Measurements from ENCODE around the gene HLA-DPA1.

Gene HLA-DPA1

DNA sequence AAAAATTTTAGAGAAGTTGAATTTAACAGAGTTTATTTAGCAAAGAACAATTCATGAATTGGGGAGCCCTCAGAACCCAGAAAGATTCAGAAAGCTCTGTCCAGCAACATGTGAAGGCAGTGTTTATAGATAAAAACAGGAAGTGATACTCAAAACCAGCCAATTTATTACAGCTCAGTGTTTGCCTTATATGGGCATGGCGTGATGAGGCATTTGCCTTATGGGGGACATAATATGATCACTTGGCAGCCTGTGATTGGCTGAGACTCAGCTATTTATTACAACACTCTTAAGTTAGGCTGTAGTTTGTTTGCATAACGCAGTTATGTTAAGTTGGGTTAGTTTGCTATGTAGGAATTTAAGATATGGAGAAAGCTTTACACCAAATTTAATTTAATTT, 11.5 kb downstream of the HLA-DPA1 start:
- DNase-seq = no peak

DNA sequence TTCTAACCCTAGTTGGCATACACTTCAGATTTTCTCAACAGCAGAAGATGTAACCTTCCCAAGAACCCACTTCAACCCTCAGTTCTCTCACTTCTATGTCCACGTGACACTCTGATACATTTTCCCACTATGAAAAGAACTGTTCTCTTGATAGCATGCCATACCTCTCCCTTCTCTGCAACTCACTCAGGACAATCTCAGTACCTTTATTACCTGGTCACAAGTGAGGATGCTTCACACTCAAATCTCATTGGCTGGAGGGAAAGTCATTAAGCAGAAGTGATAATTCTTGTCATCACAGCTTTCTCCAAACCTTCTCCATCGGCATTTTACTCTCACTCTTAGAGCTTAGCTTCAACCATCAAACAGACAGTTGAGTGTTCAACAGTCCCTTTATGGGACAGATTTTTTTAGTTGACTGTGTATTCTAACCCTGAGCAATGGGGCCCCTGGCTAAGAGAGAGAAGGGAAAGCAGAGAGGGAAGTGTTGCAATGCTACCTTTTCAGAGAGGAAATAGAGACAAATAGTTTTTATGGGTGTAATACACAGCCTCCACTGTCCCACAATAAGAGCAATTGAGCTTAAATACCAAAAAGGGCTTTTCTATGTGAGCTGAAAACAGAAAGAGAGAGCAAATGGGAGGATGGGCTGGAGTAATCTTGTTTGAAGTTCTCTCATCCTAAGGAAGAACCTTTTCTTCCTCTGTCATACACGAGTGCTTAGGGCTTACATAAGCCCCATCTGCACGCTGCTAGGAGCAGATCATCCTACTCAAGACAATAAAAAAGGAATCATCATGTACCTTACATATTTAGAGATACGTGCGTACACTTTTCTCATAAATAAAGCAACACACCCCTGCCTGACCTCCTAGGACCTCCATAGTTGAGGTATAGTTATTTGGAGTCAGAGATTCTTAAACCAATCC, 16.0 kb downstream of the HLA-DPA1 start:
- DNase-seq = no peak

DNA sequence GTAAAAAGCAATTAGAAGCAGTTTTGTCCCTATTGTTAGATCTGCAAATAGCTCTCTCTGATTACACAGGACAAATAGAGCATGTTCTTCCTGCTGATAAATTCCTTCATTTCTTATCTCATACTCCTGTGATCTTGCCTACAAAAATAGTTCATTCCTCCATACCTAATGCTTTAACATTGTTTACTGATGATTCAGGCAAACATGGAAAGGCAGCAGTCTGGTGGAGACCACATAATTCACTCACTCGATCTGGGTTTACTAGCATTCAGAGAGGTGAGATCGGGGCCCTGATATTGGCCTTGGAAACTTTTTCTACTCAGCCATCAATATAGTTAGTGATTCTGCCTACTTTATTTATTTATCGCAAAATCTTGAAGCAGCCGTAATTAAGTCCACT, 20.2 kb downstream of the HLA-DPA1 start:
- no peak for DNase-seq

DNA sequence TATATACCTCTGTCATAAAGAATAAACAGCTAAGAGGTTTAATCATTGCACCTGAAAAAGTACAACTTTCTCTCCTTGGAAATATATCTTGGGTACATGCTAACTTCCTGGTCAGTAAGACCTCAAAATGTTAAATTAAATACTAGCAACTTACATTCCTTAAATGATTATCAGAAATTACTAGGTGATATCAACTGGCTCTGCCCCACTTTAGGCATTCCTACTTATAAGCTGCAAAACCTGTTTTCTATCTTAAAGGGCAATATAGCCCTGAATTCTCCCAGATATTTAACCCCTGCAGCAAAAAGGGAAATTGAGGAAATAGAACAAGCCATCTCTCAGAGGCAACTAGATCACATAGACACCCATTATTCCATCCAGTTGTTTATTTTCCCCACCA, 20.8 kb downstream of the HLA-DPA1 start:
- no peak for DNase-seq

DNA sequence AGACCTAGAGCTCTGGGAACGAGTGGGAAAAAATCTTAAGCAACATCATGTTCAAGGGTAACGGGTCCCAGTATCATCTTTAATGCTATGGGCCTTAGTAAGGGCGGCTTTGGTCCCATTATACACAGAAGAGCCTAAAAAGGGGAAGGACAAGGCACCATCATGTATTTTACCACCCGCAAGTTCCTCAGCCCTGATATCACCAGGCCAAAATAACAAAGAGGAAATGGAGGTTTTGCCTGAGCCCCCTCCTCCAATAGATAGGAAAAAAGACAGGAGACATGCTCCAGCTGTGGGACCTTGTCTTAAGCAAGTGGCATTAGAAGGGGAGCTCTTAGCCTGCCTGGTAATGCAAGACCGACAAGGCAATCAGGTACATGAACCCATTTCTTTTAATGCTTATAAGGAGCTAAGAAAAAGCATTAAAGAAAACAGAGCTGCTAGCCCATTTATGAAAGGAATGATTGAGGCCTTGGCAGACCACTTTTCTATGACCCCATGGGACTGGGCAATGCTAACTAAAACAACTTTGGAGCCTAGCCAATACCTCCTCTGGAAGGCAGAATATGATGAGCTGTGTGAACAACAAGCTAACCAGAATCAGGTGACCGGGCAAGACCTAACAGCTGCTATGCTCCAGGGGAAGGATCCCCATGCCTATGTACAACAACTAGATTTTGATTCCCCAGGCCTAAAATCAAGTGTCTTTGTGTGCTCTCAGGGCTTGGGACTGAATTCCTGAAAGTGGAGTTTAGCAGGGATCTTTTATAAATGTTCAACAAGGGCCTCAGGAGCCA, 23.2 kb downstream of the HLA-DPA1 start:
- DNase-seq = no peak

DNA sequence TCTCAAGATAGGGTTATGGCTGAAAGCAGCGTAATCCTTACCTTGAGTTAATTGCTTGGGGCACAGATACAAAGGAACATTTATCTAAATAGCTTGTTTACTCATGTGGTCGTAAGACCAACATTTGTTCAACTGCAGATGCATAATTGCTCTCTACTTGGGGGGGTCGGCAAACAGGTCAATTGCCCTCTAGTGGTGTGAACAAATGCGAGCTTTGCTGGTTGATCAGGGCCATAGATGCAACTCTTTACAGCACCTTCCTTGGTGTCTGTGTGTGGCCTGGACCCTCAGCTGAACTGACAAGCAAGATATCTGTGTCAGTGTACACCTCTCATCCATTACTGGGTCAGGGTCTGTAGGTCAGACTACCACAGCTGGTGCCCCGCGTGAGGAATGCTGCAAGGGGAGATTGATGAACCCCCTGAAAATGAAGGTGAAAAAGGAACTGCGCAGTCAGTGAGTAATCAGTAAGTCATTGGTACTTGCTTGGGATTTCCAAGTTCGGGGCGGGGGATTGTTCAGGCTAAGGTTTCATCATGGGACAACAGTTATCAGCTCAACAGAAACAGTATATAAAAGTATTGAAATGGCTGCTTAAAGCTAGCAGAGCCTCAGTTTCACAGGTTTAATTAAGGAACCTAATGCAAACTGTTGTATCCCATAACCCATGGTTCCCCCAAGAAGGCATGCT, 24.0 kb downstream of the HLA-DPA1 start:
- DNase-seq = no peak

DNA sequence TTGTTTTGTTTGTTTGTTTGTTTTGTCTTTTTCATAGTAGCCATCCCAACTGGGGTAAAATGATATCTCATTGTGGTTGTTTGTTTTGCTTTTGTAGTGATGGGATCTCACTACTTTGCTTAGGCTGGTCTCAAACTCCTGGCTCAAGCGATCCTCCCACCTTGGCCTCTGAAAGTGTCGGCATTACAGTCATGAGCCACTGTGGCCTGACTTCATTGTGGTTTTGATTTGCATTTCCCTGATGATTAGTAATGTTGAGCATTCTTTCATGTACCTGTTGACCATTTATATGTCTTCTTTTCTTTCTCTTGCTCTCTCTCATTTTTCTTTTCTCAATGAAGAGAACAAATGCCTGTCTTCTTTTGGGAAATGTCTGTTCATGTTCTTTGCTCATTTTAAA, 33.3 kb downstream of the HLA-DPA1 start:
- DNase-seq = no peak

DNA sequence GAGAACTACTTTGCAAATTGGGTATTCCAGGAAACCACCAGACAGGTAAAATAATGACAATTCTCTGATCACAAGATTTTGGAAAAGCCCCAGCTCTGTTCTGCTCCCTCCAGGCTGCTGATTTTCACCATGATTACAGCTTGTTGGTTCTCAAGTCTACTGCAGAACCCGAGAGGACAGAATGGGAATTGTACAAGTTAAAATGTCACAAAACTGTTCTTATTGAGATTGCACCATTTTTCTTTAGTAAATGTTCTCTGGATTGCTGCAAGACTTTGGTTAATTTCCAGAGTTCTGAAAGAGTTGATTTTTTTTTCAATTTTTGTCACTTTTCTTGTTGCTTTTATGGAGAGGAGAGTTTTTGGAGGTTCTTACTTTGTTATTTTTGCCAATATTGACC, 36.9 kb downstream of the HLA-DPA1 start:
- DNase-seq = no peak

DNA sequence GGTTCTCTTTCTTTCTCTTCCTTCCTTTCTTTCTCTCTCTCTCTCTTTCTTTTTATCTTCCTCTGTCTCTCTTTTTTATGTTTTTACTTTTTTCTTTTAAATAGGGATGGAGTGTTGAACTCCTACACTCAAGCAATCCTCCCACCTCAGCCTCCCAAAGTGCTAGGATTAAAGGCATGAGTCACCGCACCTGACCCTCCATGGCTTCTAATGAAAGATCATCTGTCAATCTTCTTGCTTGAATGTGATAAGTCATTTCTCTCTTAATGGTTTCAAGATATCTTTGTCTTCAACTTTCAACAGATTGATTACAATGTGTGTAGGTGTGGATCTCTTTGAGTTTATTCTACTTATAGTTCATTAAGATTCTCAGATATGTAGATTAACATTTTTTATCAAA, 38.9 kb downstream of the HLA-DPA1 start:
- DNase-seq = no peak

DNA sequence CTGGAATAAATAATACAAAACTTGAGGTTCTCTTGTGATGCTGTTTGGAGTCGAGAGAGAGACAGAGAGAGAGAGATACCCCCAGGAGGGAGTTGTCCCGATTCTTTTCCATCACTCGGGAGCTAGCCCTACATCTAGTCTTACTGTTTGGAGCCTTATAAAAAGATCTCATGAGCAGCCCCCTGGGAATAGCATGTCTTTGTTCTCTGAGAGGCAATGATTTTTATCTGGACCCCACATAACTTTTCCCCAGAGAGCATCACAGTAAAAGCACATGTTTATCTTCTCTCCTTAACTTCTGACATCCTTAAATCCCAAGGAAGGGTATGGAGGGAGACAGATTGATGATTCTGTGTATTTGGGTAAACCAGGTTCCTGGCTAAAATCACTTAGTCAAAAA, 43.2 kb downstream of the HLA-DPA1 start:
- DNase-seq = no peak

DNA sequence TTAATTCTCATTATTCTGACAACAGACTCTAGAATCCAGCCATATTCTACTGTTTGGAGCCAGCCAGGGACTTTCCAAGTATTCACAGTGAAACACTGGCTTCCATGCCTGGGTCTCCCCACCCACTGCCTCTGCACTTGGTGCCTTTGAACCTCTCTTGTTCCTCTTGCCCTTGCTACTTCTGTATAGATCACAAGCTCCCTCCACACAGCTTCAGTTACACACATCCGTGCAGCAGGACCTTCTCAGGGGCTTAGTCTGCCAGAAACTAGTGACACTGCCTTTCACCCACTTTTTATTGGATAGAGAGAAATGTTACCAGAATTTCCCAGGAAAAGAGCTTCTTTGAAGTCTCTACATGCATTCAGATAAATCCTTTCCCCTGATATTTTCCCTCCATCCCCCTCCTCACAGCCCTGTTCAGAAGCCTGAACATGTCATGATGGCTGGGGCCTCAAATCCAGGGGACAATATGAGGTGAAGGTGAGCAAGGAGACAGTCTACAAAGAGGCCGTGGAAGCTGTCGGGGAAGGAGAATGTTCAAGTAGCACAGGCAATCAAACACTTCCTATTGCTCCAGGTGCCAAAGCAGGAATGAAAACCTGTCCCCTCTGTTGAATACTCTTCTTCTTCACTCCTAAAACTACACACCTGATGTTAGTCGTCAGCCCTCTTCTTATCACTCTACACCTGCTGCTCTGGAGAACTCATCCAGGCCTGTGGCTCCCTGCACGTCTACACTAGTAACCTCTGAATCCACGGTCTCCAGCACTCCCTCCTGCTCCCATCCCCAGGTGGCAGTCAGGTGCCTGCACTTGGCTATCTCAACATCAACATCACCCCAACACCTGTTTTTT, 43.9 kb downstream of the HLA-DPA1 start:
- no peak for DNase-seq

DNA sequence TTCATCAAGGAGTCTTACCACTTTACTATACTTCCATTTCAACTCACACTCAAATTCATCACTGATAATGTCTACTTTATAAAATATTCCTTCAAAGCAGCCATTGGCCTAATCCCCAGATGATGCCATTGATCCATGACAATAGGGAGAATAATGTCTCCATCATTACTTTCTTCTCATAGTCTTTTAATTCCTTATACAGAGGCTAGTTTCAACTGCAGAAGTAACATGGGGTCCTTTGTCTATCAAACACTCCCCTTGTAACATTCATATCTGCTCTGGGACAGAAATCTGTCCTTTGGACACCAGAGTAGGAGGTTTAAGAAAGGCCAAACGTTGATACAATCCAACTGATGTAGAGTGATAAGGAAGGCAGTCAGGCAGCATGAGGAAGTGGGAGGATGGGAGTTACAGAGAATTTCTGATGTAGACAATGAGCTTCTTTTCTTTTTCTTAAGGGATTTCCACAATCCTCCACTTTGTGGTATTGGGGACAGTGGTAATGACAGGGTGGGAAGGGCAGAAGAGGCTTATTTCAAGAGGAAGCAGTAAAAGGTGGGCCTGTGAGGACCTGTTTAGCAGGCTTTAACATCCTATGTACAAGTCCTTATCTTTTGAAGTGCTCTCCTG, 45.1 kb downstream of the HLA-DPA1 start:
- no peak for DNase-seq

DNA sequence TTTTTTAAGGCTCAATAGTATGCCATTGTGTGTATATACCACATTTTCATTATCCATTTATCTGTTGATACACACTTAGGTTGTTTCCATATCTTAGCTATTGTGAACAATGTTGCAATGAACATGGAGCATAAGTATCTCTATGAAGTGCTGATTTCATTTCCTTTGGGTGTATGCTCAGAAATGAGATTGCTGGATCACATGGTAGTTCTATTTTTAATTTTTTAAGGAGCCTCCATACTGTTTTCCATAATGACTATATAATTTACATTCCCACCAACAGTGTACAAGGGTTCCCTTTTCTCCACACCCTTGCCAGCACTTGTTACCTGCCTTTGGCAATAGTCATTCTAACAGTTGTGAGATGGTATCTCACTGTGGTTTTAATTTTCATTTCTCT, 48.9 kb downstream of the HLA-DPA1 start:
- DNase-seq = no peak

DNA sequence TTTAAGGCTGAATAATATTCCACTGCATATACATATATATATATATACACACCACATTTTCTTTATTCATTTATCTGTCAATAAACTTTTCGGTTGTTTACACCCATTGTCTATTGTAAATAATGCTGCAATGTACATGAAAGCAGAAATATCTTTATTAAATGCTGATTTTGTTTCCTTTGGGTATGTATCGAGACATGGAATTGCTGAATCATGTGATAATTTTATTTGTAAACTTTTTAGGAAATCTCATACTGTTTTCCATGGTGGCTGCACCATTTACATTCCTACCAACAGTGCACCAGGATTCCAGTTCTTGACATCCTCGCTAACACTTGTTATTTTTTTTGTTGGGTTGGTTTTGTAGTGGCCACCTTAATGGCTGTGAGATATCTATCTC, 49.9 kb downstream of the HLA-DPA1 start:
- DNase-seq = no peak

DNA sequence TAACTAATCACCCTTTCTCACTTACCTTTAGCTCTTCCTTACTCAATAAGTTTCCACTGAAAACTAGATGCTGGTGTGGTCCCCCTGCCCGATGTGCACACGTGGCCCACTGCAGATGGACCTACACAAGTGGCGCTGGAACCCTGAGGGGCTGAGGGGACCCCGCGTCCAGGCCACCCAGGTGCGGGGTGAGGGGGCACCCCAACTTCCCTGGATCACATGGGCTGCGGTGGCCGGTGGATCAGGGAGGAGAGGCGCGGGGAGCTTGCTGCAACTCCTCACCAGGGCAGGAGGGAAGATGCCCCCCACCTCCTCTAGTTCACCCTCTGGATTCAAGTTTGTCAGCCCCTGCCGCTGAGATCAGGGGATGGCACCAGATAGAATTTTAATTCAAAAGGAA, 51.5 kb downstream of the HLA-DPA1 start:
- DNase-seq = no peak

DNA sequence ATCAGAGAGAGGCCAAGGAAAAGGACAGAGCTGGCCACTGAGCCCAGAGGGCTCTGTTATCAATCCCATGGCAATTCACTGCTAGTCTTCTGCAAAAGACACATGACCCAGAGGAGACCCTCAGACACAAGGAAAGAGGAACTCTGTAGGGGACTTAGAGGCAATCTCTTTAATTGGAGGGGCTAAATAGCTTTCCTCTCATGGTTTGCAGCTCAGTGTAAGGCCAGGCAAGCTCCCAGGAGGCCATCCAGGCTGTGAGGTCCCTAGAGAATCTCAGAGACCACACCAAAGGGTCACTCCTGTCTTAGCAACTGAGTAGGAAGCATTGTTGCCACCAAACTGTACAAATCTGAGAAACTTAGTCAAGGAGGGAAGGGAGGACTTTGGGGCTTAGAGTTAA, 54.1 kb downstream of the HLA-DPA1 start:
- no peak for DNase-seq

DNA sequence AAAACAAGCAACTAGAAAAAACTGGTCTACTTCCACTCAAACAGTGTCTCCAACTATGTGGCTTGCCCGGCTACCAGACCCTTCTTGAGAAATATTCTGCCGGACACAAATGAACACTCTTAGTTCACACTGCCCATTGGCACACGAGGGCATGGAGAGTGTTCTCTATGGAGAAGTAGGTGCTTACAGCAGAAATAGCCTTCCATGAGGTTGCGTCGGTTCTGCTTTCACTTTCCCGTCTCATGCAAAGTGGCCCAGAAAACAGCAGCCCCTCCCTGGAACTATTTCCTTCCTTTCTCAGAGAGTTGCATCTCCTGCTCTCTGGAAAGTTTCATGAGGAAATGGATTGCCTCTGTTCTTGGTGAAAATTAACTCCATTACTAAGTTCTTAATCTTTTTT, 54.5 kb downstream of the HLA-DPA1 start:
- DNase-seq = no peak

DNA sequence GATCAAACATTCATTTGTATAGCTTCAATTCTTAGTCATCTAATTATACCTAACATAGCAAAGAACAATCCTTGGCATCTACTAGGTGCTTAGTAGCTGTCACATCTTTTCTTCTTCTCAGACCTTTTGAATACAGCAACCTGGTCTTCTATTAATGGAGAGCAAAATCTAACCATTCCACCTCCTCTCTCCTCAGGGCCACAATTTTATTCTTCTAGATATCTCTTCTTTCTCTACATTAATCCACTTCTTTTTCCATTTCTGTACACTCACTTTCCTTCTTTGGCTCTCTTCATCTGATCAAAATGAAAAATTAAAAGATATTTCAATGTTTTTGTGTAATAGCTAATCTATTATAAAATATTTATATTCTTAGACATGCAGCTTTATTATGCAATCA, 55.0 kb downstream of the HLA-DPA1 start:
- no peak for DNase-seq

DNA sequence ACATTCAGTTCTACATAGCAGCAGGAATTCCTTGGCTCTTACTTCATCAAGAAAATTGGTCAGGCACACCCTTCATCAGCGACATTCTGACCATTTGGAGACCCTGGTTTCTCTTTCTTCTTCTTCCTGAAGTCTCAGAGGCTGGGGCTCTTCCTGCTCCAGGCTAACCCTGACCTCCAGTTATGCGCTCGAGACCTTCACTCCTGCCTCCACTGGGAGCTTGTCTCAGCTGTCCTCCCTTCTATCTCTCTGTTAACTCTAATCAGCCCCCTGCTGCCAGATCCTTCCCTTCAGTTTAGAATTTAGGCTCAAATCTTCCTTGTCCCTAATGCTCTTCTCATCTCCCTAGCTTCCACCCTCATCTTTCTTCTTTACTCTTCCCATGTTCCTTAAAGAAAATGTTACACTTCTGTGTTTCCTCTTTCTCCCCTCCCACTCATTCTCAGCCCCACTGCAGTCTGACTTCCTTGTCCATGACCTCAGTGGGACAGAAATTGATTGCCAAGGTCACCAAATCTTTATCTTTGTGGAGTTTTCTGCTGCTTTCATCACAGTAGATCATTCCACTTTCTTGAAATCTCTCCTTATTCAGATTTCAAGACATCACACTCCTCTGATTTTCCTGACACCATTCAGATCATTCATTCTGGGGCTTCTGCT, 55.6 kb downstream of the HLA-DPA1 start:
- no peak for DNase-seq

DNA sequence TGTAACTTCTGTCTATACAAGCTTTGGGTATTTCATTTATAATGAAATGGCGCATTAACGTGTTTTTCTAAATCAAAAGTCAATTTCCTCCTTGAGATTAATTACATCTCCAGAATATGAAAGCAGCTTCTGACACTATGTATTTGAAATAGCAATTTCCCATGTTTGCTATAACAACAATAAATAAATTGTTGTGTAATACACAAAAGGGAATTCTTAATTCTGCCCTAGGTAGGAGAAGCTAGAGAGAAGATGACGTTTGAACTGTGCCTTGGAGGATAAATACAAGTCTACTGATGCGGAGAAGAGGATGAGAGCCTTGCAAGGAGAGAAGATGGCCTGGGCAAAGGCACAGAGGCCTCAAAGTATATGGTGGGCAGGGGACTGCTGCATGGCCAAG, 56.4 kb downstream of the HLA-DPA1 start:
- DNase-seq = no peak

DNA sequence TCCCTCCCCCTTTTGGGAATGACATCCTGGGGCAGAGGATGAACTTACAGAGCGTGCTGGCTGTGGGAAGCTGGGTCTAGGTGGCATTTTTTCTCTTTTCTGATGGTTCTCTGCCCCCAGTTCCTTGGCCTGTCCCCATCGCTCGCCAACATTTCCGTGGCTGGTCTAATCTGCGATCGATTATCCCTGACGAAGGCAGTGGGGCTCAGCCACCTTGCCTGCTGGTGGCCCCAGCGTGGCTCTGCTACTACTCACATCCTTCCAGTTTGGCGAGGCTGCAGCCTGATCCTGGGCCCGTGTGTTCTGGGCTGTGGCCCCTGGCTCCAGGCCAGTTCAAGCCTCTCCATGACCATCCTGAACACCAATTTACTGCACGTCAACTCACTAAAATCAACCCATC, 57.7 kb downstream of the HLA-DPA1 start:
- no peak for DNase-seq

Data from NCI-H2227 treated with DMSO at 0.1 percent for 48 hours (cell line).